ENCODE measurements around the gene SLC22A2.
"Not testable (repeated sequence)": the region's sequence is repeated elsewhere in the genome, so short reads cannot be mapped to it uniquely, and the experiment has no call there.

Gene SLC22A2

DNA sequence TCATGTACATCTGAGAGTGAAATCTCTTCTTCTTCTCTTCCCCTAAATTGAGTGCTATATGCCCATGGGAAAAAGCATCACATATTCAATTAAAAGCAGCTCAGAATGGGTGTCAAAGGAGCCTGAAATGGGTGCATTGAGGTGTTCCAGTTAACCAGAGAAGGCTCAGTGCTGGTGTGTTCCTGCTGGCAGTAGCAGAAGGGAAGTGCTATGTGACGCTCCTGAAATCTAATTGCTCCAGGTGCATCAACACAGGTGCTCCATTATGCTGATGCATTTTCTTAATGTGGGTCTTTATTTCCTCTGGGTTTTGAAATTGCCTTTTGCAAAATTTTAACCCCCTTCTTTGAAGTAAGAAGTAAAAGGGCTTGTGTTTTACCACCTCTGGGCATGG is 17.9 kb downstream of the SLC22A2 start:
- DNase-seq, result no peak

DNA sequence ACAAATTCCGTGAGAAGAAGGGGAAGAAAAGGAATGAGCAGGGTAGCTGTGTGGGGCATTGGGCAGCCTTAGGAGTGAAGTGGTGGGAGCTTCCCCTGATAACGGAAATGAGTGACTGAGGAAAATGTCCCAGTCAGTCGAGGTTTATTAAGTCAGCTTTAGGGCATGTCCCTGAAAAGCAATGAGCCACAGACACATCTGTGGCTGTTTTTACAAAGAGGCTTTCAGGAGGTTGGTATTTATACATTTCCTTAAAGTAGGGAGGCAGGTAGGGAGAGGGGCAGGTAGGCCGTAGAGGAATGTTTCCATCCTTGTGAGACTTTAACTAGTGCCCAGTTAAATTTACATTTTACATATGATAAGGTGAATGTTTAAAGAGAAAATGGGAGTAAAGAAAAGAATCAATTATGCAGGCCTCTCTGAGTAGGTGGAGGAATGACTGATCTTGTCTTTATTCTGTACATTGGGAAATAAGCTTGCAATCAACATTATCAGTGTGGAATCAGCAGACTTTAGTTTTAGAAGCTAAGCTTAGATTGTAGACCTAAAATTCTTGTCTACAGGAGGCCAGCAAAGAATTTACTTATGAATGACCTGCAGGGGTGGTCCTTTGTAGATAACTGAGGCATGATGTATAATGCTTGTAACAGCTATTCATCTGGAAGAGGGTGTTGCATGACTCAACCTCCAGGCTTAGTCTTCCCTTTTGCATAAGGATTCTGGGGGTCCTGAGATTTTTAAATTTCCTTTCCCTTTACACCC is 18.5 kb downstream of the SLC22A2 start:
- no peak for DNase-seq

DNA sequence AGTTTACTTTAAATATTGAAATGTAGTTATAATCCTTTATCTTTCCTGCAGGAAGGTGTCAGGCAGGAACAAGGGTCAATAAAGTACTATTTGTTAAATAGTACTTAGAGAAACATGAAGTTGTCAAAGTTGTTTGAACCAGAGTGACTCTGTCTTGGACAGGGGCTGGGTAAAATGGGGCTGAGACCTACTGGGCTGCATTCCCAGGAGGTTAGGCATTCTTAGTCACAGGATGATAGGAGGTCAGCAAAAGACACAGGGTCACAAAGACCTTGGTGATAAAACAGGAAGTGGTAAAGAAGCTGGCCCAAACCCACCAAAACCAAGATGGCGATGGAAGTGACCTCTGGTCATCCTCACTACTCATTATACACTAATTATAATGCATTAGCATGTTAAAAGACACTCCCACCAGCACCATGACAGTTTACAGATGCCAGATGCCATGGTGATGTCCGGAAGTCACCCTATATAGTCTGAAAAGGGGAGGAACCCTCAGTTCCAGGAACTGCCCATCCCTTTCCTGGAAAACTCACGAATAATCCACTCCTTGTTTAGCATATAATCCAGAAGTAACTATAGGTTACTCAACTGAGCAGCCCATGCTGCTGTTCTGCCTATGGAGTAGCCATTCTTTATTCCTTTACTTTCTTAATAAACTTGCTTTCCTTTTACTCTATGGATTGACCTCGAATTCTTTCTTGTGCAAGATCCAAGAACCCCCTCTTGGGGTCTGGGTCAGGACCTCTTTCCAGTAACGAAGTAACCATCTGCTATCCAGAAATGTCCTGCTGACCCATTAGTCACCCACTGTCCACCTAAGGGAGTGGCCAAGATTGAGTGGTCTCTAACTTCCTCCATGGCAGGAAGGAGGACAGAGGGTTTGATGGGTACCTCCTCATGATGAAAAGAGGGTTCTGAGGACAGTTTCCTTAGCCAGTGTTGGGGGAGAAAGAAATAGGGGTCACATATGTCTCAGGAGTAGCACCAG is 19.6 kb downstream of the SLC22A2 start:
- DNase-seq, result no peak

DNA sequence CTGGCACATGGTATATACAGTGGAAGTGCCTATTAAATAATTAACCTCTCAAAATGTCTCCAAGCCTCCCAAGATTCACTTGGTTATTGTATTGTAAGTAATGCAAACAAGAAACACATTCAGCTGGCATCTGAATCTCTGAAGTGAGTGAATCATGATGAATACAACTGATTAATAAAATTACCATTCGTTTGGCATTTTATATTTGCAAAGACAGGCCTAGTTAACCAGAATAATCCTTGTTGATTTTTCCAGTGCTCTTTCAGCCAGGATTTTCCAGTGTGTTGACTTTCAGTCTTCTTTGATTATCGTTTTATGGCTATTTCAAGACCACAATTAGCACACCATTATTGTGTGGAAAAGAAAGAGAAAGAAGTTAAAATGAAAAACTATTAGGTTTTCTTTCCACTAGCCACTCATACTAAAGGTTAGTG is 20.3 kb downstream of the SLC22A2 start:
- no peak for DNase-seq

DNA sequence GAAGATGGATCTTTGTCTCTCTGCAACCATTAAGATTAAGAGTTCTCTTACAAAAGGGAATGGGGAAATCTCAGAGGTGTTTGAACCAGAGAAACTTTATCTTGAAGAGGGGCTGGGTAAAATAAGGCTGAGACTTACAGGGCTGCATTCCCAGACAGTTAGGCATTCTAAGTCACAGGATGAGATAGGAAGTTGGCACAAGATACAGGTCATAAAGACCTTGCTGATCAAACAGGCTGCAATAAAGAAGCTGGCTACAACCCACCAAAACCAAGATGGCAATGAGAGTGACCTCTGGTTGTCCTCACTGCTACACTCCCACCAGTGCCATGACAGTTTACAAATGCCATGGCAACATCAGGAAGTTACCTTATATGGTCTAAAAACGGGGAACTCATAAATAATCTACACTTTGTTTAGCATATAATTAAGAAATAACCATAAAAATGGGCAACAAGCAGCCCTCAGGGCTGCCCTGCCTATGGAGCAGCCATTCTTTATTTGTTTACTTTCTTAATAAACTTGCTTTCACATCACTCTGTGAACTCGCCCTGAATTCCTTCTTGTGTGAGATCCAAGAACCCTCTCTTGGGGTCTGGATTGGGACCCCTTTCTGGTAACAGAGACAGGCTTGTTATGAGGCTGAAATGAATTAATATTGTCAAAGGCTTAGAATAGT is 20.9 kb downstream of the SLC22A2 start:
- DNase-seq, result not testable (repeated sequence)

DNA sequence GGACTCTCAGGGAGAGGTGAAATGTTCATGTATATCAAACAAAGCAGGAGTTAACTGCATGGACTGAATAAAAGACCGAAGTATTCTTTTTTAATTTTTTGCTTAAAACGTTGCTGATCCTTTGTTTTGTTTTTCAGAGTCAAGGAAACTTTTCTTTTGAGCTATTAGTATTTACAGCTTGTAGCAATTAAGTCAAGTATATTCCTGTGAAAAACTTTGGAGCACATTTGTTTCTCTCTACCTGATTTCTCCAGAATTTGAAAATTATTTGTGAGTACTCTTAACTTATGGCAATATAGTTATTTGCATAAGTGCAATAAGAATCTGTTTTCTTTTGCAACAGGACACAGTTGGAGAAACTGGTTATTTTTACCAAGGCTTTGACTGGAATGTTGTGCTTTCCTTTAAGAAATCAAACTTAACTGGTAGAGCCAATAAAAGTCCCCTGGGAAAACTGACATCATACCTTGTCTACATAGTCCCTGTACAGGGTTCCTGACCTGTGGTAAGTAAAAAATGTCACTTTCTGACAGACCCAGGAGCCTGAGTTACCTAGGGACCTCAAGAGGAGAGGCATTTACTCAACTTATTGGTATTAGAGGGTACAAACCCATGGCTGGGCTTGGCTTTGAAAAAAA is 22.3 kb downstream of the SLC22A2 start:
- not testable (repeated sequence) for DNase-seq

DNA sequence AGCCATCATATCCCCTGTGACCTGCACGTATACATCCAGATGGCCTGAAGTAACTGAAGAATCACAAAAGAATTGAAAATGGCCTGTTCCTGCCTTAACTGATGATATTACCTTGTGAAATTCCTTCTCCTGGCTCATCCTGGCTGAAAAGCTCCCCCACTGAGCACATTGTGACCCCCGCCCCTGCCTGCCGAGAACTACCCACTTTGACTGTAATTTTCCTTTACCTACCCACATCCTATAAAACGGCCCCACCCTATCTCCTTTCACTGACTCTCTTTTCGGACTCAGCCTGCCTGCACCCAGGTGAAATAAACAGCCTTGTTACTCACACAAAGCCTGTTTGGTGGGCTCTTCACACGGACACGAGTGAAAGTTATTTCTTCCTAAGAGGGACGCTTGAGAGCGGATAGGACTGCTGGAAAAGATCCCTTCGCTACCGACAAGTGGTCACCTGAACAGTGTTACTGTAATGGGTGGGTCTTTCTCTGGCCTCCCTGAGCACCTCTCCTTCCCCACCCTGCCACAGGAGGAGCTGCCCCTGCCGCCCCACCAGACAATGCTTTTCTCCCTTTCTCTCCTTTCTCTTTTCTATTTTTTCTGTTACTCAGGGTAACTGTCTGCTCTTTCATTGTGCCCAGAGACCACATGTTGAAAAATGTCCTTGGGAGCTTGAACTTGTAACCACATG is 24.5 kb downstream of the SLC22A2 start:
- not testable (repeated sequence) for DNase-seq

DNA sequence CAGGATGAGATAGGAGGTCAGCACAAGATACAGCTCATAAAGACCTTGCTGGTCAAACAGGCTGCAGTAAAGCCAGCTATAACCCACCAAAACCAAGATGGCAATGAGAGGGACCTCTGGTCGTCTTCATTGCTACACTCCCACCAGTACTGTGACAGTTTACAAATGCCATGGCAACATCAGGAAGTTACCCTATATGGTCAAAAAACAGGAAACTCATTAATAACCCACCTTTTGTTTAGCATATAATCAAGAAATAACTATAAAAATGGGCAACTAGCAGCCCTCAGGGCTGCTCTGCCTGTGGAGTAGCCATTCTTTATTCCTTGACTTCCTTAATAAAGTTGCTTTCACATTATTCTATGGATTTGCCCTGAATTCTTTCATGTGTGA is 30.9 kb downstream of the SLC22A2 start:
- no peak for DNase-seq

DNA sequence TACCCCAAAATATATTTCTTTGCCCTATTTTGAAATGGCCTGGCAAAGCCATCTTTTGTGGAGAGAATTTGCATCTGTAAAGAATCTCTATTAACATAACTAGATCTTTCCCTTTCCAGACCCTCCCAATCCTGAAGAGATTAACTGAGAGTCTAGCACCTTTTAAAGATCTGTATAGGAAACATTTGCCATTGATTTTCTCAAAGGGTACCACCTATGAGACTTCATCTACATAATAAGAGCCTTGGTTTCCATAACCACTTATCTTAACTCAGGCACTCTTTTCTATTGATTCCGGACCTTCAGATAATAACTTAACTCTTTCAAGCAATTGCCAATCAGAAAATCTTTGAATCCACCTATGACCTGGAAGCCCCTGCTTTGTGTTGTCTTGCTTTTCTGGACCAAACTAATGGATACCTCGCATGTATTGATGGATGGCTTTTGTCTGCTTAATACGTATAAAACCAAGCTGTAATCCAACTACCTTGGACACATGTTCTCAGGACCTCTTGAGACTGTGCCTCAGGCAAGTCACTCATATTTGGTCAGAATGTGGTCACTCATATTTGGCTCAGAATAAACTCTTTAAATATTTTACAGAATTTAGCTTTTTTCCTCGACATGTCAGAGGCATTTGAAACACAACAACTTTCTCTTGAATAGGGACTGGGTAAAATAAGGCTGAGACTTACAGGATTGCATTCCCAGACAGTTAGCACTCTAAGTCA is 31.4 kb downstream of the SLC22A2 start:
- no peak for DNase-seq

DNA sequence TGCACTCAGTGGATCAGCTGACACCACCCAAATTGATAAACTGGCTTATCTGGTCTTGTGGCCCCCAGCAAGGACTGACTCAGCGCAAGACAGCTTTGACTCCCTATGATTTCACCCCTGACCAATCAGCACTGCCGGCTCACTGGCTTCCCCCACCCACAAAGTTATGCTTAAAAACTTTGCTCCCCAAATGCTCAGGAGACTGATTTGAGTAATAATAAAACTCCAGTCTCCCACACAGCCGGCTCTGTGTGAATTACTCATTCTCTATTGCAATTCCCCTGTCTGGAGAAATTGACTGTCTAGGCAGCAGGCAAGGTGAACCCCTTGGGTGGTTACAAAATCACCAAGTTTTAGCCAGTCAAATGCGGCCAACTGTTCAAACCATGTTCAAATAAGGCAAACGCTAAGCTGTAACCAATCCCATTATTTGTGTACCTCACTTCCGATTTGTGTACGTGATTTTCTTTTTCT is 32.5 kb downstream of the SLC22A2 start:
- DNase-seq, result no peak

DNA sequence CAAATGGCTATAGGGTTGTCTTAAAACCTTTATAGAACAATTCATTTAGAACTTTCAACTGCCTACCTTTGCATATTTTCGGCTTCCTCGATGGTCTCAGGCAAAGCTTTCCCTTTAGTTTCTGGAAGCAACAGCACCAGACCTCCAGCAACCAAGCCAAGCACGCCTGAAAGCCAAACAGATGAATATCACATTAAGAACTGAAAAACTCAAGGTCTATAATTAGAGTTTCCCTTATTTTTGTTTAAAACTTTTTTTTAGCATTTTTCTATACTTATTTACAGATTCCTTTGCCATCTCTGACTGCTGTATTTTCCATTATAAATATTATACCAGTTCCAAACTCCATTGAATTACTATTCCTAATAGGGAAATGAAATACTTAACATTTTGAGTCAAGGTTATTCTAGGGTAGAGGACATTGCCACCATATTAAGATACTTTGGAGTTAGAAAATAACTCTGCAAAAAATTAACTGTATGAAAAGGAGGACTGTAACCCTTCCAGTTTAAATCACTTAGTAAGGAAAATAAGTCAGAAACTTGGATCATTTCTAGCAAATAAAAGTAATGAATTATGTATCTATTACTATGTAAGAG is 33.9 kb downstream of the SLC22A2 start:
- no peak for DNase-seq

DNA sequence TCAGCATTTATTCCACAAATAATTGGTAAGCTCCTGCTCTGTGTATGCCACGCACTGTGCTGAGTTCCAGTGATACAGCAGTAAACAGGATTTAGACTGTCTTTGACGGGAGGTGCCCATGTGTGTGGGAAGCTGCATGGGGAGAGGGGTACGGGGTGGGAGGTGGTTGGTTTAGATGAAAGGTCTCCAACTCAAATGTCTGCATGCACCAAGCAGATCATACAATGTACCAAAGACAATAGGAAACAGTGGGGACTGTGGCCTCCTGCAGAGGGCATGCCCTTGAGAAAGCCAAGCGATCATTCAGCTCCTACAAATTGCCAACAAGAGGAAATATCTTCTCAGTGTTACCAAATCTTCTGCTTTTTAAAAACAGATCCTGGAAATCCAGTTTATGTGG is 36.1 kb downstream of the SLC22A2 start:
- no peak for DNase-seq

DNA sequence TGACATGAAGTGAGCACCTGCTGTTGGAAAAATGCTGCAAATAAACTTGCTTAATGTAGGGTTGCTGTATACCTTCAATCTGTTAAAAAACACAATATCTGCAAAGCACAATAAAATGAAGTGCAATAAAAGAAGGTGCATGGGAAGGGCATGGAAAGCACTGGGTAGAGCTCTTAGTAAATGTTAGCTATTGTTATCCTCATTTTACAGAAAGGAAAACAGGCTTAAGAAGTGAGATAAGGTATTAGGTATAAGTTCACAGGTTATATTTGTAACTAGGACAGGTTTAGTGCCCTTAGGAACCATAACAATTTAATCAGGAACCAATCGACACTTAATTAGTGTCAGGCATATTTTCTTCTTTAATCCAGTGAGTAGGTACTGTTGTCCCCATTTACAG is 36.7 kb downstream of the SLC22A2 start:
- no peak for DNase-seq

DNA sequence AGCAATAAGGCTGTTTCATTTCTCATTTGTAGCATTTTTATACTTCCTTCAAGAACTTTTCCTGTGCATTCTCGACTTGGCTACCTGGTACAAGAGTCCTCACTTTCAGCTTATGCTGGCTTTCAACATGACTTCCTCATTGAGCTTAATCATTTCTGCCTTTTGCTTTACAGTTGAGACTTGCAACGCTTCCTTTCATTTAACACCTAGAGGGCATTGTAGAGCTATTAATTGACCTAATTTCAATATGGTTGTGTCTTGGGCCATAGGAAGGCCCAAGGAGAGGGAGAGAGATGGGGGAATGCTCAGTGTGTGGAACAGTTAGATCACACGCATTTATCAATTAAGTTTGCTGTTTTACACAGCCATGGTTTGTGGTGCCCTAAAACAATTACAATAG is 37.2 kb downstream of the SLC22A2 start:
- no peak for DNase-seq

DNA sequence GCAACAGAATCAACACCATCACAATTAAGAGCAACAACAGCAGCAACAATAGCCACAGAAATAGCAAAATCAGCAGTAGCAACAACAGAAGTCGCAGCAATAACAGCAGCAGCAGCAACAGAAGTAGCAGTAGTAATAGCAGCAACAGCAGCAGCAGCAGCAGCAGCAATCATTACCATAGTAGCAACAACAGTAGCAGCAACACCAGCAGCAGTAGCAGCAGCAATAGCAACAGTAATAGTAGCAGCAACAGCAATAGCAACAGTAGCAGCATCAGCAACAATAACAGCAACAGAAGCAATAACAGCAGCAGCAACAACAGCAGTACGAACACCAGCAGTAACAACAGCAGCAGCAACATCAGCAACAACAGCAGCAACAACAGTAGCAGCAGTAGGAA is 39.8 kb downstream of the SLC22A2 start:
- DNase-seq, result no peak

DNA sequence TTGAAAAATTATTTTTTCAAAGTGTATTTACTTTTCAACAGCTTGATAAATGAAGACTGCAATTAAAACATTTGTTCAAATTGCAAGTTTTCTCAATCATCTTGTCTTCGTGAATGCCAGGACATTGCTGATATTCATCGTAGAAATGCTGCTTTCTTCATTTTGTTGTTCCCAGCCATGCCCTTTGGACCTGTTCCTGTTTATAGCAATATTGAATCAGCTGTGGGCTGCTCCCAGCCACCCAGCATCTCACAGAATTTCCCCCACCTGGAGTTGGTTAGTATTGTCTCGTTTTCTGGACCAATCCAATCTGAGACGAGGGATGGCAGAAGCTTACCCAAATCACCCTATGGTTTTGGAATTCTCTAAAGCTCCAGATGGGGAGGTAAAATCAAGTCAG is 40.8 kb downstream of the SLC22A2 start:
- no peak for DNase-seq

DNA sequence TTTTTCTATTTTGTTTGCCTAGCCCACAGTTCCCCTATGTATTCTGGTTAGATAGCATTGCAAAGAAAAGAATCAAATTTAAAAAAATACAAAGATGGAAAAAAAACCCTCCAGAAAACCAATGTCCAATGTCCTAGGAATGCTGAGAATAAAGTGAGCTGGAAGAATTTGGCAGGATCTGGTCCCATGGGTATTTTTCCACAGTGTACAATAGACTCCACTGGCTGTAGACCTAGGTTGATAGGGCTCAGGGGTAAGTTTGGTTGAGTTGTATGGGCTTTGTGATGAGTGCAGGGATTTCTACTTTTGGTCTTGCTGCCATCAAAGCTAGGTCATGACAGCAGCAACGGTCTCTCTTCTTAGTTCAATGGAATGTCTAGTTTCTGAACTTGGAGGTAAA is 41.5 kb downstream of the SLC22A2 start:
- no peak for DNase-seq

DNA sequence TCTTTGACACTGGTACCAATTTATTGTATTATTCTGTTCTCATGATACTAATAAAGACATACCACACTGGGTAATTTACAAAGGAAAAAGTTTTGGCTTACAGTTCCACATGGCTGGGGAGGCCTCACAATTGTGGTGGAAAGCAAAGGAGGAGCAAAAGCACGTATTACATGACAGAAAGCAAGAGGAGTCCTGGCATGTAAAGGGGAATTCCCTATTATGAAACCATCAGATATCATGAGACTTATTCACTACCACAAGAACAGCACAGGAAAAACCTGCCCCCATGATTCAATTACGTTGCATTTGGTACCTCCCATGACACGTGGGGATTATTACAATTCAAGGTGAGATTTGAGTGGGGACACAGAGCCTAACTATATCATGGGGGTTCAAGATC is 43.4 kb downstream of the SLC22A2 start:
- no peak for DNase-seq

DNA sequence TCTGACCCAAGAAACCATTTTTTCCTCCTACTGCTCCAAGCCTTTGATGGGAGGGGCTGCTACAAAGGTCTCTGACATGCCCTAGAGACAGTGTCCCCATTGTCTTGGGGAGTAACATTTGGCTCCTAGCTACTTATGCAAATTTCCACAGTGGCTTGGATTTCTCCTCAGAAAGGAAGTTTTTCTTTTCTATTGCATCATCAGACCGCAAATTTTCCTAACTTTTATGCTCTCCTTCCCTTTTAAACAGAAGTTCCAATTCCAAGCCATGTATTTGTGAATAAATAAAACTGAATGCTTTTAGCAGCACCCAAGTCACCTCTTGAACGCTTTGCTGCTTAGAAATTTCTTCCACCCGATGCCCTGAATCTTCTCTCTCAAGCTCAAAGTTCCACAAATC is 51.0 kb downstream of the SLC22A2 start:
- DNase-seq, result no peak

DNA sequence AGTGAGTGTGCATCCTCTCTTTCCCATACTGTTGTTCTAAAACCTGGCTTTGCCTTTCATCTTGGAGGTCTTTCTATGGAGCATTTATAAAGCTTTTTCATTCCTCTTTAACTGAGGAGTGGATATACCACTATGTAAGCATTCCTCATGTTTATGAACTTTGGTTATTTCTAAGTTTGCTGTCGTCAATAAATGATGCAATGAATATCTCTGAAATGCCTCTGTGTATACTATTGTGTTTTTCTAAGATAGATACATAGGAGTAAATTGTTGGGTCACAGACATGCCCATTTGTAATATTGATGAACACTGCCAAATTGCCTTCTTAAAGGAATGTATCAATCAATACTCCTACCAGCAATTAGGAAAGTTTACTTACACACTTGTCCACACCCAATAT is 53.9 kb downstream of the SLC22A2 start:
- DNase-seq, result no peak

DNA sequence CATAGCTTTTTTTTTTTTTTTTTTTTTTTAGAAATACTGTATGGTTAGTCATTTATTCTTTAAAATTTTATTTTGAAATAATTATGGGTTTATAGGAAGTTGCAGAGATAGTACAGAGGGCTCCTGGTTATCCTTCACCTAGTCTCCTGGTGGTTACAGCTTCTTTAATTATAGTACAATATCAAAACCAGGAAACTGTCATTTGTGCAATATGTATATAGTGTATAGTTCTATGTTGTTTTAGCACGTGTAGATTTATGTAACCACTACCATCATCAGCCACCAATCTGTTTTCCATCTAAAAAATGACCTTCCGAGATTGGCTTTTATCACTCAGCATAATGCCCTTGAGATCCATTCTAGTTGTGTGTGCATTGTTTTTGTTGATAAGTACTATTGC is 54.7 kb downstream of the SLC22A2 start:
- no peak for DNase-seq

Data from NCI-H510A treated with DMSO at 0.1 percent for 48 hours (cell line).